Mucosa of descending colon (tissue), 3 donors: ENCODE data around the gene C1QTNF8. TPM values are rescaled to one million over a fixed set of nuclear protein-coding genes. Genes with fewer than 3 reads are reported as not detected.

Experiments
- ATAC-seq: fragments of 200-7000 bp; cut with Tn5 transposase; one replicate; pipeline ENCODE4 v1.9.1; 2020; ENCODE audit warnings: mild to moderate bottlenecking, moderate library complexity
- DNase-seq, 3 donors: peaks; one replicate each; pipeline ENCODE4 v3.0.0-alpha.2; 2020
- H3K36me3 ChIP-seq: fragments of 200-600 bp; one replicate; pipeline ENCODE4 v1.8.0; 2021; ENCODE audit warnings: low read depth, mild to moderate bottlenecking
- H3K4me1 ChIP-seq: fragments of 200-600 bp; one replicate; pipeline ENCODE4 v1.8.0; 2021; ENCODE audit warnings: low read depth, mild to moderate bottlenecking
- H3K4me3 ChIP-seq: fragments of 200-600 bp; one replicate; pipeline ENCODE4 v1.8.0; 2021; ENCODE audit warnings: mild to moderate bottlenecking
- H3K9me3 ChIP-seq: fragments of 200-600 bp; one replicate; pipeline ENCODE4 v1.8.0; 2021; ENCODE audit warnings: mild to moderate bottlenecking
- intact Hi-C, 2 donors: fragments of 100-400 bp; cut with DNase I in 1 of 2; cut with micrococcal nuclease in 1 of 2; formaldehyde crosslinking; loops; one replicate each; pipeline versions ENCODE4 v1.11.0 to v1.11.1; 2022; cut with DNase I, micrococcal nuclease
- total RNA-seq, 3 donors: library from RNA; stranded (reverse); fragmentation: NEBNext Ultra II Directional in 2 of 3; extraction: Animal tissue kit (Norgen Biotek cat#: 25700) in 2 of 3; gene quantifications; one replicate each; pipeline versions ENCODE4 v1.2.1 to v1.2.4, GENCODE V29; 2021 to 2023
- TF ChIP-seq, protein P1 (sequence below): fragments of 200-600 bp; IDR thresholded peaks from one replicate; pipeline ENCODE4 v1.8.0; 2022; ENCODE audit warnings: antibody characterized with exemption, mild to moderate bottlenecking
- donor health status: DM: no; HTN: no; CAD: no; lungs with moderate emphysema.
- donor health status: DM: no; HTN: no; CAD: no.
- donor health status: DM: no; HTN: yes; CAD: no.

Gene C1QTNF8
- total RNA-seq, 3 donors from 2014 or later = not detected

DNA sequence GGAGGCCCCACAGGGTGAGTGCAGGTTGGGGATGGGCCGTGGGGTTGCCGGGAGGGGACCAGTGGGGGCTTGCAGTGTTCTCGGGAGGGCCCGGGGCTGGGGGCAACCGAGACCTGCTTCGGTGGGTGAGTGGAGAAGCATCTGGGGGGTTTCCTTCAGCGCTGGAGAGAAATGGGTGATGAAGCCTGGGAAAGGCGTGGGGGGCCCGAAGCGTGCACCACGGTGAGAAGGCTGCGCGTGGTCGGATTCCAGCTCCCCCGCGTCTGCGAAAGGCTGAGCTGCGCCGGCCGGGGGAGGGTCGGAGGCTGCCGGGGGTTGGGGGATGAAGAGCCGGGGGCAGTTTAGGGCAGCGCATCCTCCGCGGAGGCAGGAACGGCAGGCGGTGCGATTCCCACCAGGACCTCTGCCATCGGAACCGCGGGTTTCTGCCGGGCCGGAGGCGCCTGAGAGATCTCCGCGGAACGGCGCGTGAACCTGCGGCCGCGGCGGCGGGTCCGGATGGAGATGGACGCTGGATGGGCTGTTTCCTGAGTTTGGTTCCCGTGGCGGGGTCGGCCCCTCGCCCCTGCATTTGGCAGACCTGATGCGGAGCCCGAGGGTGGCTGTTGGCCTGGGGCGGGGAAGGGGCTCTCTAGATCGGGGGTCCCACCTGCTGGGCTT, 30.4 kb downstream of the C1QTNF8 start:
- ATAC-seq = no peak
- DNase-seq = no peak
- TF ChIP-seq, protein P1, sequence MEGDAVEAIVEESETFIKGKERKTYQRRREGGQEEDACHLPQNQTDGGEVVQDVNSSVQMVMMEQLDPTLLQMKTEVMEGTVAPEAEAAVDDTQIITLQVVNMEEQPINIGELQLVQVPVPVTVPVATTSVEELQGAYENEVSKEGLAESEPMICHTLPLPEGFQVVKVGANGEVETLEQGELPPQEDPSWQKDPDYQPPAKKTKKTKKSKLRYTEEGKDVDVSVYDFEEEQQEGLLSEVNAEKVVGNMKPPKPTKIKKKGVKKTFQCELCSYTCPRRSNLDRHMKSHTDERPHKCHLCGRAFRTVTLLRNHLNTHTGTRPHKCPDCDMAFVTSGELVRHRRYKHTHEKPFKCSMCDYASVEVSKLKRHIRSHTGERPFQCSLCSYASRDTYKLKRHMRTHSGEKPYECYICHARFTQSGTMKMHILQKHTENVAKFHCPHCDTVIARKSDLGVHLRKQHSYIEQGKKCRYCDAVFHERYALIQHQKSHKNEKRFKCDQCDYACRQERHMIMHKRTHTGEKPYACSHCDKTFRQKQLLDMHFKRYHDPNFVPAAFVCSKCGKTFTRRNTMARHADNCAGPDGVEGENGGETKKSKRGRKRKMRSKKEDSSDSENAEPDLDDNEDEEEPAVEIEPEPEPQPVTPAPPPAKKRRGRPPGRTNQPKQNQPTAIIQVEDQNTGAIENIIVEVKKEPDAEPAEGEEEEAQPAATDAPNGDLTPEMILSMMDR = no peak
- Histone ChIP-seq H3K9me3 (no peaks in the 10 kb centered on the region), H3K4me1 (no peaks in the 10 kb centered on the region), H3K4me3 (no peak overlapping the region), H3K36me3 (no peaks in the 10 kb centered on the region)
- intact Hi-C loops = no loop called here

DNA sequence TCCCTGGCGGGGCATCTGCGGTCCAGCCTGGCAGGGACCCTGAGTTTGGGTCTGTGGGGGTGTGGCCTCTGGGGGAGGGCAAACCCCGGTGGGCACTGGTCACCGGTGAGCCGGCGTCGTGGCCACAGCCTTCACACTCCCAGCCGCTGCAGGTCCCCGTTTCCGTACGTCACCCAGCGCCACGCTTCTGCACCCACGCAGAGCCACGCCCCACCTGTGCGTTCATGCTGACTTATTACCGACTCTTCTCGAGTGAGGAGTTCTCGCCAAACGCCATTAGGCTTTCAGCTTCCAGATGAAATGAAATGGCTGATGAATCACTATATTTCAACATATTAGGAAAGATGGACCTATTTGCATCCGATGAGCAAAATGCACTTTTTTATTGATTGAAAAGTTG, 32.3 kb downstream of the C1QTNF8 start:
- Histone ChIP-seq H3K4me3 (no peak overlapping the region), H3K36me3 (no peaks in the 10 kb centered on the region), H3K4me1 (no peaks in the 10 kb centered on the region), H3K9me3 (no peaks in the 10 kb centered on the region)
- no peak for DNase-seq
- ATAC-seq = no peak
- intact Hi-C loops = no loop called here
- TF ChIP-seq, protein P1 = no peak

DNA sequence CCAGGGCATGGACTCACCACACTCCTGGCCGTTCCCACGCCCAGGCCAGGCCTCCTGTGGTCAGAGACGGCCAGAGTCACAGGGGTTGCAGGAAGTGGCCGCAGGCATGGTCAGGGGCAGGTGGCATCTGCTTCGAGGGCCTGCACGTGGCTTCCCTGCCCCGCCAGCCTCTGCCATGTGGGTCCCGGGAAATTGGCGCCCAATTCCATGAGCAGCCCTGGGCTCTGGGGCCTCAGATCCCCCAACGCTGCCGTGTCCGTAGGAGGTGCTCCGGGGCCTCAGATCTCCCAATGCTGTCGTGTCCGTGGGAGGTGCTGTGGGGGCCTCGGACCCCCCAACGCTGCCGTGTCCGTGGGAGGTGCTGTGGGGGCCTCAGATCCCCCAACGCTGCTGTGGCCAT, 33.1 kb downstream of the C1QTNF8 start:
- intact Hi-C loops = no loop called here
- ATAC-seq (no peak), DNase-seq (no peak)
- no peaks in the 10 kb centered on the region for H3K36me3 ChIP-seq
- no peaks in the 10 kb centered on the region for H3K9me3 ChIP-seq
- TF ChIP-seq, protein P1 = no peak
- H3K4me1 ChIP-seq = no peaks in the 10 kb centered on the region
- H3K4me3 ChIP-seq = no peak overlapping the region

DNA sequence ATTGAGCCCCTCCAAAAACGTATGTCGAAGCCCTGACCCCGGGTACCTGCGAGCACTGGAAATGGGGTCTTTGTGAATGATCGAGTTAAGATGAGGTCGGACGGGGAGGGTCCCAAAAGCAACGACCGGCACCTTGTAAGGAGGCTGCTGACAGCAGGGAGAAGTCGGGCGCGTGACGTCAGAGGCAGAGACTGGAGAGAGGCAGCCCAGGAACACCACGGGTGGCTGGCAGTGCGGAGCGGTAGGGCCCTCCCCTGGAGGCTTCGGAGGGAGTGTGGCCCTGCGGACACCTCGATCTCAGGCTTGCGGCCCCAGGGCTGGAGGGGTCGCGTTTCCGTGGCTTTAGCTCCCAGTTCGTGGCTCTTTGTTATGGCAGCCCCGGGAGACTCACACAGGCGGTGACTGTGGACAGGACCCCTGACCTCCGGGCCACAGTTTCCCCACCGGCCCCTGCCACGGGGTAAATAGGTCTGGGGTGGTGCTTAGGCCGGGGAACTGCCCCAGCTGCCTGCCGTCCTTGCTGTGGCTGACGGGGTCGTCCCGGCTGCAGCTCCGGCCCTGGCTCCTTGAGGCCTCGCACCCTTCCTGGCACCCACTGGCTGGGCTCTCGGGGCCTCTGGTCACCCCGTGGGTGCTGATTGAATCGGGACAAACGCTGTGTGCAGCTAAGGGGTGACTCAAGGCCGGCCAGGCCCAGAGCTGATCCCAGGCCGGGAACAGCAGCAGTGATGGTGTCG, 34.1 kb downstream of the C1QTNF8 start:
- TF ChIP-seq, protein P1 = no peak
- H3K36me3 ChIP-seq = no peaks in the 10 kb centered on the region
- intact Hi-C loops = no loop called here
- no peaks in the 10 kb centered on the region for H3K9me3 ChIP-seq
- H3K4me1 ChIP-seq = no peaks in the 10 kb centered on the region
- ATAC-seq = no peak
- H3K4me3 ChIP-seq = no peak overlapping the region
- no peak for DNase-seq

DNA sequence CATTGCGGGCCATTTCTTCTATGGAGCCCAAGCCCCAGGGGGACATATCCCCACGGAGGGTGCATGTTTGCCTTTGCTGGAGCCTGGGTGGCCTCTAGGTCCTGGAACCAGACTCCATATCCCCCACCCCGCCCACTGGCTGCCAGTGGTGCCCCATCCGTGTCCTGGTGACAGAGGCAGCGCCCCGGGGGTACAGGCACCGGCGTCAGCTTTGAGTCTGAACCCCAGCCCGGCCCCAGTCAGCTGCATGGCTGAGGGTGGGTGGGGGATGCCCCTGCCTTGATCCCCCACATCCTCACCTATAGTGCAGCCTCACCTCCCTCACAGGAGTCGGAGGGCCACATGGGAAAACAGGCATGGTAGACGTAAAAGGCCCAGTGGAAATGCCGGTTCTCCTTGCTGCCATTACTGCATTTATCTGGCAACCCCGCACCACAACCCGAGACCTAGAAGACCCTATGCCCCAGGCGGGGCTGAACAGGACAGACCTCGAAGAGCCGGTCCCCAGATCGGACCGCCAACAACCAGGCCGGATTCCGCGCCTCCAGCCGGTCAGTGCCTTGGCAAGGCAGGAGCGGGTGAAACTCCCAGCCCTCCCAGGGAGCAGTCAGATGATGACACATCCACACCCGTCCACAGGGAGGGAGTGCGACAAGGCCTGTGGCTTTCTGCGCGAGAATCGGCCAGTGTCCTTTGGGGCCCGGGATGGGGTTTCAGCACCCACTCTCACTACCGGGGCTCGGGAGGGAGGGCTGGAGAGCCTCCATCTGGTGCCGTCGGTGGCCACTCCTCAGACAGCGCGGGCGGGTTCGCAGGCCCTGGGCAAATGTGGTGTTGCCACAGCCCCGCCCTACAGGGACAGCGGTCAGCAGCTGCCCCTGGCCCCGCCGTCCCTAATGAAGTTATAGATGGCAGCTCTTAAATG, 35.4 kb downstream of the C1QTNF8 start:
- TF ChIP-seq, protein P1 = no peak
- H3K9me3 ChIP-seq = no peaks in the 10 kb centered on the region
- DNase-seq (no peak), ATAC-seq (no peak)
- no peak overlapping the region for H3K4me3 ChIP-seq
- H3K36me3 ChIP-seq = no peaks in the 10 kb centered on the region
- no peaks in the 10 kb centered on the region for H3K4me1 ChIP-seq
- intact Hi-C loops = no loop called here
